NCI-H345 (cell line): ENCODE results near the gene FBXL2.

Source experiments
- DNase-seq: peaks from one replicate; lab custom pipeline; 2025; lab: John Stamatoyannopoulos, UW

FBXL2 gene, protein sequence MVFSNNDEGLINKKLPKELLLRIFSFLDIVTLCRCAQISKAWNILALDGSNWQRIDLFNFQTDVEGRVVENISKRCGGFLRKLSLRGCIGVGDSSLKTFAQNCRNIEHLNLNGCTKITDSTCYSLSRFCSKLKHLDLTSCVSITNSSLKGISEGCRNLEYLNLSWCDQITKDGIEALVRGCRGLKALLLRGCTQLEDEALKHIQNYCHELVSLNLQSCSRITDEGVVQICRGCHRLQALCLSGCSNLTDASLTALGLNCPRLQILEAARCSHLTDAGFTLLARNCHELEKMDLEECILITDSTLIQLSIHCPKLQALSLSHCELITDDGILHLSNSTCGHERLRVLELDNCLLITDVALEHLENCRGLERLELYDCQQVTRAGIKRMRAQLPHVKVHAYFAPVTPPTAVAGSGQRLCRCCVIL

DNA sequence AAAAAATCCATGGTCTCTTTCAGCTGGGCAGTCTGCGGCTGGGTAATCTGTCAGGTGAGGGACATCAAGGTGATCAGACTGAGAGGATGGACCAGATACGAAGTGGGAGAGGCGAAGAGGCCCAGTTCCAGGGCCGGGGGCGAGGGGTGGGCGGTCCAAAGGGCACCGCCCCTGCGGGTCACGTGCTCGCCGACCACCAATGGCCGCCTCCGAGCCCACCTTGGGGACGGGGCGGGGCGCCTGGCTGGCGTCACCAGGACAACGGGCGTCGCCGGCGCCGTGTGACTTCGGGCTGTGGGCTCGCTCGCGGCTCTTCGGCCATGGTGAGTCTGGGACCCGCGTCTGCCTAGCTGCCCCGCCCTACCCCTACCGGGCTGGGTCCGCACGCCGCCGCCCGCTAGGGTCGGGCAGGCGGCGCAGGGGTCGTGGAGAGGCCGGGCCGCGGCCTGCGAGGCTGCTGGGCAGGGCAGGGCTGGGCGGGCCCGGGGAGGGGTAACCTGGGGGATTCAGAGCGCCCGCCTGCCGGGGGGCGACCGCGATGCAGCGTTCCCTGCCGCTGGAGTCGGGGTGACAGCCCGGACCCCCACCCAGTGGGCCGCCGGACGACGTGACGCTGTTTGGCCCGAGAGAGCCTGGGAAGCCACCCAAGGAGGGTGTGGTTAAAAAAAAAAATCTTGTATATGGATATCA, at the start of gene FBXL2:
TSS of gene FBXL2 (plus strand) at position 250 of the 690 bp plus-strand sequence. CDS start at position 321, 71 bp downstream.
- DNase-seq, result peak; percentile 86

DNA sequence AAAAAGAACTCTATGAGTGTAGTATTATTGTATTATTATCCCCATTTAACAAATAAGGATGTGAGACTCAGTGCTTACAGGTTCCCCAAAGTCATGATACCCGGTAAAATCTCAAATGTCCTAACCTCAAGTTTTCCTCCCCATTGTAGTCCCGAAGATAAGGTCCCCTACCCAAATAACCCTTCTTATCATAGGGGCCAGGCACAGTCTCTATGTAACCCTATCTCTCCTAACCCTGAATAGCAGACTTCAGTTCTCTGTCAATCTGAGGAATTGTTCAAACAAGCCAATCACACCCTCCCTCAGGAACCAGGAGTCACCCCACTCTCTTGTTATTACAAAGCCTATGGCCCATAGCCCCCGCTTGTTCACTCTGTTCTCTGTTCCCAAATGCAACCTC, 48.2 kb upstream of the FBXL2 start:
- DNase-seq, result no peak

DNA sequence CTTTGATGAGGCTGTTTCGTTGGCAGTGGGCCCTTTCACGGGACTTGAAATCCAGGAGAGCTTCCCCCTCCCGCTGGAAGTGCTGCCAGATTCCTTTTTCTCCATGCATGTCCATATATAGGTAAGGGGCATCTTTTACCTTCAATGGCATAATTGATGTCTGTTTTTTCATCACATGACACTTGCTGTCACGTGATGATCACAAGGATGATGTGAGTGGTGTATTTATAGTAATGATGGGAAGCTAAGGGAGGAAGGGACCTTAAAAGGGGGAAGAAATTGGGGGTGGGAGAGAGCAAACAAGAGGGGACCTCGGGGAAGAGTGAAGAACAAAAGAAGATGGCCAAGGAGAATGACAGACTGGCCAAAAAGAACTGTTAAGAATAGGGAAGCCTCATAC, 47.3 kb upstream of the FBXL2 start:
- no peak for DNase-seq

DNA sequence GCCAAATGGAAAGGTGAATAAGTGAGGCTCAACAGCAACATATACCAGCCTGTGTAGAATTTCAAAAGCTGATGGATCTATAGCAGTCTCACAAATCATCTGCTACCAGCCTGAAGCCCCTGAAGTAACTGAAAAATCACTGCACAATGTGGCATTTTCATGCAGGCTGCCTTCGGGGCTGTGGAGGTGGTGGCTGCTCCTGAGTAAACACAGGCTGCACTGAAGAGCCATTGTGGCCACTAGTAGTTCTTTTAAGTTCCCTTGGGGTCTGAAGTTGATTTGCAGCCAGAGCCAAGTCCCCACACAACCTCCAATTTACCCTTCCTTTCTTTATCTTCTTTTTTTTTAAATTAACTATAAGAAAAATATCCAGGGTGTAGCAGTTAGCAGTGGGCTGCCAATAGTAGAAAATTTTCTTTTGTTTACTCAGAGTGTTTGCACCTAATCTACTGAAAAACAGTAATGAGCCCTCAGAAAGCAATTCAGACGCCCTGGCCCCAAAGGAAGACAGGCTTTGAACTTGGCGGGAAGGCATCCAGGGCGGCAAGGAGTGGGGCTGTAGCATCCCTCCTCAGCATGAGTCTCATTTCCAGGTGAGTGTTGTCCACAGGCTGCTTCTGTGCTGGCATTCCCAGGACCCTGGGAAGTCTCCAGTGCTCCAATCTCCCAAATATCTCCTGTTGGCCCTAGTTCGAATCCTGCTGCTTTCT, 45.3 kb upstream of the FBXL2 start:
- peak; percentile 16 for DNase-seq

DNA sequence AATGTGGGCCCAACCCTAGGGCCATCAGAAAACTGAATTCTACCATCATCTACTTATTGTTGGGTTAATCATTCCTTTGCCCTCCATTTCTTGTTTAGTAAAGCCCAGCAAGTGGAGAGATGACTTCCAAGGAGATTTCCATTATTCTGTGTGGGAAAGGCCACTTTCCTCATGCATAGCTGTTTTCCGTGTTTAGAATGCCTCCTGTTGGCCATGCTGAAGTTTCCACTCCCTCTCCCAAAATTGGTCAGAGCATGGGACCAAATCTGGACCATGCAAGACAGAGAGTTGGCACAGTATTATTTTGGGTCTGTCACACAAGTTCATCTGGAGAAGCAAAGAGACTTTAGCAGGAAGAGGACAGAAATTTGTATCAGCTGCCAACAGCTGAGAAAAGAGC, 43.4 kb upstream of the FBXL2 start:
- no peak for DNase-seq

DNA sequence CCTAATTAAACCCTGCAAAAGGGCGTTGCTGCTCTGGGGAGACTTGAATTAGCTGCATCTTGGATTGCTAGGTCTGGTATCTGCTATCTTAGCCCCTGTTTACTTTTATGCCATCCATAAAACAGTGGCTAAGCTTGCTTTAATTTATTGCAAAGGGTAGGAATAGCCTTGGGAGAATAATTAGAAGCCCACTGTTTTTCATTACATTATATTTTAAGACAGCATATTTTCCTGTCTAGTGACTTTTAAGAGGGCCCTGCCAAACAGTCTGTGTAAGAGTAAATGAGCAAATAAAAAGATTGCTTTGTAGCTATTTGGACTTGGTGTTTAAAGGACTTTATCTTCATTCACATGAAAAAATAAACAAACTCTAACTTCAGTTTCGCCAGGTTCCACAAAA, 41.2 kb upstream of the FBXL2 start:
- DNase-seq, result no peak

DNA sequence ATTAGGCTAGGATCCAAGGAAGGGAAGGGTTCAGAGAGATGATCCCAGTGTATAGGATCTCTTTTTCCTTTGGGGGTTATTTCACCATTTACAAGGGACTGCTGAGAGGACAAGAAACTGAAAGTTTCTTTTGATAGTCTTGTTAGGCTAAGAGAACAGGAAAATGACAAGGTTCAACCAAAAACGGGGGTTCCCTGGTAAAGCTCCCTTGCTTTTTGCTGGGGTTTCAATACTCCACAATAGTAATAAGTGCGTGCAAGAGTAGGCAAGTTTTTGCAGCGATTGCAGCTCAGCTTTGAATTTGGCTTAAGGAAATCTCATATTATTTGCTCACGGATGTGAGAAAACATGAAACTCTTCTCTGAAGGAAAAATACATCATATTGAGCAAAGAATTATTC, 39.8 kb upstream of the FBXL2 start:
- no peak for DNase-seq

DNA sequence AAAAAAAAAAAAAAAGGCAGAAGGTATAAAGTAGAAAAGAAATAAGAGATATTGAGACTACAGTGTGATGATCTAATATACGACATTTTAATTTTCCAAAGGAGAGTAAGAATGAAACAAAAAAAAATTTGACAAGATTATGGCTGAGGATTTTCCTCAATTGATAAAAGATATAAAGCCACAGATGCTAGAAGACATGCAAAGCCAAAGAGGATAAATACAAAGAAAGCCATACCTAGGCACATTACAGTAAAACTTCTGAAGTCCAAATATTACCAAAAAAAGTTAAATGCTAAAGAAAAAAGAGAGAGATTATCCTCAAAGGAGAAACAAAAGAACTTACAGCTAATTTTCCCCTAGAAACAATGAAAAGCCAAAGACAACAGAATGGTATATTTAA, 38.3 kb upstream of the FBXL2 start:
- no peak for DNase-seq

DNA sequence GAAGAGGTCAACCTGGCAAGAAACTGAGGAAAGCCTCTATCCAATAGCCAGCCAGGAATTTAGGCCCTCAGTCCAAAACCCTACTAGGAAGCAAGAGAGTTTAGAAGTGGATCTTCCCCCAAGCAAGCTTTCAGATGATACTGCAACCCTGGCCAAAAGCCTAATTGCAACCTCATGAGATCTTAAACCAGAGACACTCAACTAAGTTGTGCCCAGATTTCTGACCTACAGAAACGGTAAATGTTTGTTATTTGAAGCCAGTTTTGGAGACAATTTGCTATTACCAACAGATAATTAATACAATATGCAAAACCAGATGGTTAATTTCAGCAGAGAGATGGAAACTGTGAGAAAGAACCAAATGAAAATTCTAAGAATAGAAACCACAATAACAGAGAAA, 37.0 kb upstream of the FBXL2 start:
- DNase-seq, result no peak

DNA sequence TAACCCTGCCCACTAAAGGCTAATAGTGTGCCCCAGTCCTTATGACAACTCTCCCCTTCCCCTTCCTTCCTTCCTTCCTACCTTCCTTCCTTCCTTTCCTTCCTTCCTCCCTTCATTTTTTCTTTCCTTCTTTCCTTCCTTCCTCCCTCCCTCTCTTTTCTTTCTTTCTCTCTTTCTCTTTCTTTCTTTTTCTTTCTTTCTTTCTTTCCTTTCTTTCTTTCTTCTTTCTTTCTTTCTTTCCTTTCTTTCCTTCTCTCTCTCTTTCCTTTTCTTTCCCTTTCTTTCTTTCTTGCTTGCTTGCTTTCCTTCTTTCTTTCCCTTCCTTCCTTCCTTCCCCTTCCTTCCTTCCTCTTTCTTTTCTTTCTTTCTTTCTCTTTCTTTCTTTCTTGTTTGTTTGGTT, 30.5 kb upstream of the FBXL2 start:
- no peak for DNase-seq

DNA sequence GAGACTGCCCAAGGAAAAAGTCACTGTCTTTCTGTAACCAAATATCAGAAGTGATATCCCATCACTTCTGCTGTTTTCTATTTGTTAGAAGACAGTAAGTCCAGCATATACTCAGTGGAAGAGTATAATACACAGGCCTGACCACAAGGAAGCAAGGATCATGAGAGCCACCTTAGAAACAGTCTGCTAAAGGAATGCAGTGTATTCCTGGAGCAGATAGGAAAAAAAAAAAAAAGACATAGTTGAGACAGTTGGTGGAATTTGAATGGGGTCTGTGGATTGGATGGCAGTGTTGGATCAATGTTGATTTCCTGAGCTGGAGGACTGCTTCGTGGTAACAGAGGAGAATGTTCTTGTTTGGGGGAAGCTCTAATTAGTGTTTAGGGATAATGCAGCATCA, 26.5 kb upstream of the FBXL2 start:
- DNase-seq, result no peak

DNA sequence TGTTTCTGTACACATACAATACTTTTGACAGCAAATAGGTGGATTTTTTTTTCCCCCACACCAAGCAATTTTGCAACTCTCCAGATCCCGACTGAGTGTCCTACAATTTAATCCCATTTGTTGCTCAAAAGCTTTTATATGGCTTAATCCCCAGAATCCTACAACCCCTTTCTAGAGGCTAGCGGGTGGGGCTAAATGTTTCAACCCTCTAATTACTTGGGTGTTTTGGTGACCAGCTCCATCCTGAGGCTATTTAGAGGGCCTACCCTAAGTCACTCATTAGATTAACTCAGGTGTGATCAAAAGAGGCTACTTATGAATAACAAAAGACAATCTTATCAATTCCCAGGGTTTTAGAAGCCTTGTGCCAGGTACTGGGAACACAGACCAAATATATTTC, 21.0 kb upstream of the FBXL2 start:
- no peak for DNase-seq

DNA sequence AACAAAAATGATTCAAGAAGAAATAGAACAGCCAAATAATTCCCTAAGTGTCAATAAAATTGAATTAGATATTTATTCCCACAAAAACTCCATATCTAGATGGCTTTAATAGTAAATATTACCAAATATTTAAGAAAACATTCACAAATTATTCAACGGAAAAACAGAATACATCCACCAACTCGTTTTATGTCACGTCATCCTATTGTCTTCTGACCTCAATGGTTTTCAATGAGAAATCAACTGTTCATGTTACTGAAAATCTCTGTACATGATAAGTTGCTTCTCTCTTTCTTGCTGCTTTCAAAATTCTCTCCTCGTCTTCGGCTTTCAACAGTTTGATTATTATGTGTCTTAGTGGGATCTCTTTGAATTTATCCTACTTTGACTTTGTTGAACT, 17.1 kb upstream of the FBXL2 start:
- DNase-seq, result no peak

DNA sequence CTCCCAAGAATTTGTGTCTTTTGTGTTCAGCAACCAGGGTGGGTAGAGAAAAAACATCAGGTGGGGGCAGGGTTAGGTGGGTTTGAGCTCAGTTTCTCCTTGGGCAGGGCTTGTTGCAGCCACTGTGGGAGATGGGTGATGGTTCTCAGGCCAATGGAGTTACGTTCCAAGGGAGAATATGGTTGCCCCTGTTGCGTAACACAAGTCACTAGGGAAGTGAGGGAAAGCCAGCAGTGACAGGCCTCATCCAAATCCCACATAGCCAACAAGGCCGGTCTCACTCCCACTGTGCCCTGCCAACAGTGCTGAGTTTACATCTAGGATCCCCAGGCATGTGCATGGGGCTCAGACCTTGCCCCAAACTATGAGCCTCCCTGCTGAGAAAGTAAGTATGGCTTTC, 7.9 kb upstream of the FBXL2 start:
- no peak for DNase-seq

DNA sequence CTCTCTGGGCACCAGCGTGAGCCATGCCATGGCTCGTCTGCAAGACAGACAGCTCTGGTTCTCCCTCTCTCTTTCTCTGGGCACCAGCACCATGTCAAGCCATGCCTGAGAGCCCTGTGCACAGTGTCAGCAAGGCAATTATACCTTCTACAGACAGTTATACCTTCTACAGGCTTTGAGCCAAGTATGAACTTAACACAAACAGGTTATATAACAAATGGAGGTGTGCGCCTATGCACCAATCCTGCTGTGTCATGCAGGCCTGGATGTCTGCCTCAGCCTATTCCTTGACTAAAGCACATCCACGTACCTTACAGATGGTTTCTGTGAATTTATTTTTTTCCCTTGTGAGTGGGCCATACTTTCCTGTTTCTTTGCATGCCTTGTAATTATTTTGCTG, 5.9 kb upstream of the FBXL2 start:
- no peak for DNase-seq

DNA sequence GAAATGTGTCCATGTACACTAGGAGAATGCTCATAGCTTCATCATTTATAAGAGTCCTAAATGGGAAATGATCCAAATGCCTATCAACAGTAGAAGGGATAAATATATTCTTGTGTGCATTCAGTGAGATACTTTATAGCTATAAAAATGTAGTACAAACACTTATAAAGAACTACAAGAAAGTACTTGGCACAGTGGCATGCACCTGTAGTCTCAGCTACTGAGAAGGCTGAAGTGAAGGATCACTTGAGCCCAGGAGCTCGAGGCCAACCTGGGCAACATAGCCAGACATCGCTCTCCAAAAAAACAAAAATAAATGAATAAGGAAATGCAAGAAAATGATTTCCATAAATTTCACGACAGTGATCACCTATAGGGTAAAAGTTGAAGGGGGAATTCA, 3.6 kb upstream of the FBXL2 start:
- DNase-seq, result no peak

DNA sequence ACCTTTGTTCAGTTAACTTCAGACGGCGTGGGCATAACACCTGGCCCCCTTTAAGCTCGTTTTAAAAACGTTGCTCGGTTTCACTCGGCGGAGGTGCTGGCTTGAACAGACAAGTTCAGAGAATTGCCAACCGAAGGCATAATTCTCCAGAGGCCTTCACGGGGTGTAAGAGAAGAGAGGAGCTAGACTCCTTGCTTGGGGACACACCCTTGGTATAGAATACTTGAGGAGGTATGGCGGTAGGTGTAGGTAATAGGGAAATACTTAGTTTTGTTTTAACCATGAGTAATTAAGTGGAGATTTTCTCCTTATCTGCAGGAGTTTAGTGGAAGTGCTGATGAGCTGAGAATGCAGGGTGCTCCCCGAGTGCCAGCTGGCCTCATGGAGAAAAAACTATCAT, 921 bp downstream of the FBXL2 start:
- DNase-seq, result peak; percentile 31

DNA sequence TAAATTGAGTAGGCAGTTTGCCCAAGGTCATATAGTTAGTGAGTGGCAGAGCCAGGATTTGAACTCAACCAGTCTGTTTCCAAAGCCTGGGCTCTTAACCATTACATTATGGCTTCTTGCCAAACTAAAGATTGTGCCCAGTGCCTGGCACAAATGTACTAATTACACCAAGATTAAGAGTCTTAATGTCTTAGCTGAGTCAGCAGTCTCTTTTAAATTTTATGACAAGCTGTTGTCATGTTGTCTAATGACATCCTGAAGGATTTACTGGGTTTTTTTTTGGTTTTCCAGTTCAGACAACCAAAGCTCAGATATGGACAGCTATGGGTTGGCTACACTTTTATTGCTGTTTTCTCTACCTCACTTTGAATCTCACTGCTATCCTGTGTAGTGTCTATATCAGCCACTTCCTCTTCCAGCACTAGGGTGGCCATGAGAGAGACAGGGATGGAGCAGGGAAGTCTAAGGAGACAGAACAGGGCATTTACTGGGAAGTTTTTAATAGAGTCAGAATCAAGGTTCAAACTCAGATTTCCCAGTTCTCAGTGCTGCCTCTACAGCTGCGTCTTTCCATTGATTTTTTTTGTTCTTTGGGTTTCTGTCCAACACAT, 10.5 kb downstream of the FBXL2 start:
- DNase-seq, result no peak

DNA sequence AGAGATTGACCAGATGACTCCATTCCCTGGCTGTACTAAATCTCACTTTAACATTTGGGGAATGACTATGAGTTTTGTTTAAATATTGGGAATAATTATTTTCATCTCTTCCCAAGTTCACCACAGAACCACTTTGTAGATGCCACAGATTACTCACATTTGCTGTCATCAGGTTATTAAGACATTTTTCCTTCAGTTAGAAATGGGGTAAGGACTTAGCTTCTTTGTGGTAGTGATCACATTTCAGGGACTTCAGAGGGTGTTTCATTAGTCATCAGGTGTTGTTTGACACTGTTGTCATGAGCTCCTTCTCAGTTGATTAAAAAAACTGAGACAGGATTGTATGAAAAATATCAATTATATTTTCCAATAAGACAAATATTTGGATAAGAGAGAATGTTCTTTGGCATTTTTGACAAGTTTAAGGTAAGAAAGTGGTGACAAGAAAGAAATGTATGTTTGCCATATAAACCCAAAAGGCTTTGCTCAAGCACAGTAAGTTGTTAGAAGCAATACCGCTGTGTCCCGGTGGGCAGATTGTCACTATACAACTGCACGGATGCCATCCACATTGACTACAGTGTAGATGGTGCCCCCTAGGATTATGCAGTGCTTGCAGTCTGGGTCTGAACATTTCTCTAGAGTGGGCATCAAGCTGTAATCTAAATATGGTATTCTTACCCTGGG, 22.3 kb downstream of the FBXL2 start:
- DNase-seq, result no peak

DNA sequence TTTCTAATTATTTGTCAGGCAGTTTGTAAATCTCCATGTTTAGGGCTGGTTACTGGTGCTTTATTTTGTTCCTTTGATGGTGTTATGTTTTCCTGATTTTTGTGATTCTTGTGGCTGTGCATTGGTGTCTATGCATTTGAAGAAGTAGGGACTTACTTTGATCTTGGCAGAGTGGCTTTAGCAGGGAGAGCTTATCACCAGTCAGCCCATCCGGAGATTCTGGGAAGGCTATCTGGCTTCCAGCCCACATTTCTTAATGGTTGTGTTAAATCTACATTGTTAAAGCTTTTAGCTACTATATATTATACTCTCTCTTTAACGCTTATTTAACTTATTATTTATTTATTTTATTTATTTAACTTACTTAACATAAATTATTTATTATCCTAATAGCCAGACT, 35.1 kb downstream of the FBXL2 start:
- DNase-seq, result no peak

DNA sequence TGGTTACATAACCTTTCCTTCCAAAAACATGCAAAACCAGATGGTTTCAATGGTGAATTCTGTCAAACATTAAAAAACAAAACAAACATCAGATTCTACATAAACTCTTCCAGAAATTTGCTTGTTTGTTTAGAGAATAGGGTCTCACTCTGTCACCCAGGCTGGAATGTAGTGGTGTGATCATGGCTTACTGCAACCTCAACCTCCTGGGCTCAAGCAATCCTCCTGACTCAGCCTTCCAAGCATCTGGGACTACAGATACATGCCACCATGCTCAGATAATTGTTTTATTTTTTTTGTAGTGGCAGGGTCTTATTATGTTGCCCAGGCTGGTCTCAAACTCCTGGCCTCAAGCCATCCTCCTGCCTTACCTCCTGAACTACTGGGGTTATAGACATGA, 36.1 kb downstream of the FBXL2 start:
- DNase-seq, result no peak

DNA sequence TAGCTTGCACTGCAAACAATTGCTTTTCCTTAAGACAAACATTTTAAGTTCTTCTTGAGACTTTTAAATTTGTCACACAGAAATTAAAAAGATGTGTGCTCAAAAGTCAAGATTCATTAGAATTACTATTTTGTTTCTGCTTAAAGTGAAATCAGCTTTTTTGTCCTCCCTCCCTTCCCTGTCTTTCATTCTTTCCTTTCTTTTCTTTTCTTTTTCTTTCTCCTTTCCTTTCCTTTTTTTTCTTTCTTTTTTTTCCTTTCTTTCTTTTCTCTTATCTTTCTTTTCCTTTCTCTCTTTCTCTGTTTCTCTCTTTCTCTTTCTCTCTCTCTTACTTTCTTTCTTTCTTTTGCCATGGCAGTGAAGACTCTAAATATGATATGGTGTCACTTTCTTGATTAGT, 37.8 kb downstream of the FBXL2 start:
- no peak for DNase-seq
